NB4 (cell line): Measurements from ENCODE around the gene GPR55.
A peak's percentile ranks its signal among the peaks of the same experiment; 100 is the strongest.

Source experiments
- DNase-seq: peaks from one replicate; pipeline ENCODE4 v3.0.0; 2010; ENCODE audit warnings: low read depth
- H3K4me3 ChIP-seq: one replicate; pipeline ENCODE4 v1.5.1; 2011; ENCODE audit warnings: mild to moderate bottlenecking, low read depth, low read length, moderate library complexity
- CTCF ChIP-seq: IDR thresholded peaks from one replicate; pipeline ENCODE4 v1.5.1; 2012; ENCODE audit warnings: low read depth, low read length
- MAX ChIP-seq: IDR thresholded peaks from 2 replicates; pipeline ENCODE4 v1.6.1; 2011; ENCODE audit warnings: low read depth, low read length
- MYC ChIP-seq: IDR thresholded peaks from 2 replicates; pipeline ENCODE4 v1.6.1; 2011; ENCODE audit warnings: low read depth, low read length
- POLR2A ChIP-seq: IDR thresholded peaks from 2 replicates; pipeline ENCODE4 v1.6.1; 2011; ENCODE audit warnings: mild to moderate bottlenecking; ENCODE audit not compliant: insufficient read length; ENCODE audit errors: extremely low read depth

GPR55 gene

GRCh38 chr2:230898016-230898712 is 26.9 kb downstream of the GPR55 start:
- TF ChIP-seq POLR2A, result no peak
- no peak for TF ChIP-seq MAX
- TF ChIP-seq MYC, result no peak
- TF ChIP-seq CTCF, result no peak
- no peak for DNase-seq
- H3K4me3 ChIP-seq, result no peak overlapping the region

- no peak overlapping the region for H3K4me3 ChIP-seq
- no peak for TF ChIP-seq MAX
- no peak for TF ChIP-seq MYC
- DNase-seq, result no peak
These were observed 28.5 kb downstream of the GPR55 start for GRCh38 chr2:230896346-230897115.

GRCh38 chr2:230895536-230896345 is 29.3 kb downstream of the GPR55 start:
- TF ChIP-seq POLR2A, result no peak
- no peak for TF ChIP-seq CTCF
- no peak for TF ChIP-seq MYC
- no peak for TF ChIP-seq MAX

GRCh38 chr2:230893841-230894781 is 30.9 kb downstream of the GPR55 start:
- peak; percentile 82 for DNase-seq
- TF ChIP-seq MAX (peak; percentile 82), POLR2A (no peak), MYC (peak; percentile 70), CTCF (no peak)
- H3K4me3 ChIP-seq, result no peak overlapping the region

More at GRCh38 chr2:230895536-230896345, 29.3 kb downstream of the GPR55 start:
- no peak overlapping the region for H3K4me3 ChIP-seq
- no peak for DNase-seq

GRCh38 chr2:230893338-230893737 is 31.7 kb downstream of the GPR55 start:
- DNase-seq, result peak; percentile 69
- H3K4me3 ChIP-seq, result no peak overlapping the region
- TF ChIP-seq MAX, result no peak

- DNase-seq, result no peak
- H3K4me3 ChIP-seq, result no peak overlapping the region
- no peak for TF ChIP-seq CTCF
- TF ChIP-seq MYC, result no peak
These were observed 33.5 kb downstream of the GPR55 start for GRCh38 chr2:230891509-230891908.
